Measurements from ENCODE around the gene ADAMTS8.

GRCh38 chr11:130434521-130435223 lies 6.3 kb upstream of the ADAMTS8 start:
- TF ChIP-seq CTCF (IDR thresholded peaks at IDR 0.05), result peak in 5 of 7 experiments; percentile 78 to 90 (median 83)
- peak in 1 of 3 donors; percentile 51 for TF ChIP-seq POLR2AphosphoS5 (IDR thresholded peaks at IDR 0.05)

All from stomach (tissue), 4 donors.